Kidney (tissue), 14 donors: ENCODE measurements around the gene CHST7. TPM values are rescaled to one million over a fixed set of nuclear protein-coding genes. Genes with fewer than 3 reads are reported as not detected.

ENCODE experiments used
- DNase-seq, 5 donors: peaks; one replicate each; pipeline ENCODE4 v3.0.0-alpha.2; 2013 to 2020
- FAIRE-seq: peaks from 2 replicates; lab custom pipeline; 2012; peaks lifted over from hg19 to GRCh38; lab: Jason Lieb, UNC
- H3K27ac ChIP-seq, 2 donors: one replicate each; pipeline ENCODE4 v1.7.0; 2013; ENCODE audit warnings: low read depth in 2 of 2, low read length in 2 of 2, inconsistent platforms in 1 of 2
- H3K27me3 ChIP-seq: one replicate; pipeline ENCODE4 v1.7.1; 2013; ENCODE audit warnings: low read length, inconsistent platforms; ENCODE audit not compliant: control insufficient read depth, insufficient read depth
- H3K36me3 ChIP-seq, 3 donors: one replicate each; pipeline versions ENCODE4 v1.7.0 to v1.7.1; 2013; ENCODE audit warnings: low read length in 3 of 3, control low read depth in 1 of 3, inconsistent platforms in 1 of 3; ENCODE audit not compliant: insufficient read depth in 3 of 3, control insufficient read depth in 2 of 3
- H3K4me1 ChIP-seq, 3 donors: one replicate each; pipeline versions ENCODE4 v1.7.0 to v1.7.1; 2013; ENCODE audit warnings: low read length in 3 of 3, inconsistent platforms in 1 of 3, low read depth in 1 of 3; ENCODE audit not compliant: control insufficient read depth in 2 of 3, insufficient read depth in 2 of 3
- H3K4me3 ChIP-seq, 3 donors: one replicate each; pipeline versions ENCODE4 v1.7.0 to v1.8.1; 2013; ENCODE audit warnings: low read length in 3 of 3, control low read depth in 1 of 3, inconsistent platforms in 1 of 3
- H3K9ac ChIP-seq, 3 donors: one replicate each; pipeline versions ENCODE4 v1.7.0 to v1.7.1; 2013; ENCODE audit warnings: low read length in 3 of 3, control low read depth in 1 of 3, inconsistent platforms in 1 of 3
- H3K9me3 ChIP-seq, 3 donors: one replicate each; pipeline versions ENCODE4 v1.7.0 to v1.7.1; 2013; ENCODE audit warnings: low read length in 3 of 3, control low read depth in 1 of 3, inconsistent platforms in 1 of 3; ENCODE audit not compliant: control insufficient read depth in 2 of 3, insufficient read depth in 1 of 3
- intact Hi-C: fragments of 100-400 bp; cut with DNase I; formaldehyde crosslinking; loops from one replicate; pipeline ENCODE4 v1.11.1; 2022
- polyA plus RNA-seq: library from polyadenylated mRNA; stranded (reverse); fragments of 350-450 nt; fragmentation: Illumina TruSeq; extraction: RNeasy Lipid Tissue Mini Kit (QIAGEN cat#74804); gene quantifications from one replicate; pipeline ENCODE4 v1.2.3, GENCODE V29; 2014; ENCODE audit warnings: low read depth, low replicate concordance; ENCODE audit not compliant: insufficient read depth
- total RNA-seq: library from RNA; stranded (reverse); fragmentation: NEBNext Ultra II Directional; extraction: Animal tissue kit (Norgen Biotek cat#: 25700); gene quantifications from one replicate; pipeline ENCODE4 v1.2.1, GENCODE V29; 2021
- TF ChIP-seq, protein P1 (sequence below): IDR thresholded peaks from 3 replicates; pipeline ENCODE4 v1.5.1; 2012; ENCODE audit warnings: mild to moderate bottlenecking, moderate library complexity, borderline replicate concordance; ENCODE audit not compliant: insufficient read depth; ENCODE audit errors: extremely low read depth
- donor health status: control.
- donor health status: control.
- donor health status: control.
- donor health status: control.
- donor health status: control.
- donor health status: DM: yes; HTN: yes; CAD: no.
- donor health status: Normal renal cell carcinoma (clear cell type).

CHST7 gene
- total and polyA plus RNA-seq, 2 donors from 2014 or later, result 2.0 to 9.0 TPM

GRCh38 chrX:46643636-46644035, 70.1 kb downstream of the CHST7 start:
- Histone ChIP-seq H3K27me3 (no peaks in the 10 kb centered on the region), H3K9me3 (no peaks in the 10 kb centered on the region), H3K4me1 (no peaks in the 10 kb centered on the region), H3K9ac (no peak overlapping the region), H3K27ac (no peak overlapping the region), H3K36me3 (no peaks in the 10 kb centered on the region), H3K4me3 (no peak overlapping the region)
- DNase-seq, result no peak
- no peak for FAIRE-seq
- intact Hi-C loops, result no loop called here
- TF ChIP-seq, protein P1, sequence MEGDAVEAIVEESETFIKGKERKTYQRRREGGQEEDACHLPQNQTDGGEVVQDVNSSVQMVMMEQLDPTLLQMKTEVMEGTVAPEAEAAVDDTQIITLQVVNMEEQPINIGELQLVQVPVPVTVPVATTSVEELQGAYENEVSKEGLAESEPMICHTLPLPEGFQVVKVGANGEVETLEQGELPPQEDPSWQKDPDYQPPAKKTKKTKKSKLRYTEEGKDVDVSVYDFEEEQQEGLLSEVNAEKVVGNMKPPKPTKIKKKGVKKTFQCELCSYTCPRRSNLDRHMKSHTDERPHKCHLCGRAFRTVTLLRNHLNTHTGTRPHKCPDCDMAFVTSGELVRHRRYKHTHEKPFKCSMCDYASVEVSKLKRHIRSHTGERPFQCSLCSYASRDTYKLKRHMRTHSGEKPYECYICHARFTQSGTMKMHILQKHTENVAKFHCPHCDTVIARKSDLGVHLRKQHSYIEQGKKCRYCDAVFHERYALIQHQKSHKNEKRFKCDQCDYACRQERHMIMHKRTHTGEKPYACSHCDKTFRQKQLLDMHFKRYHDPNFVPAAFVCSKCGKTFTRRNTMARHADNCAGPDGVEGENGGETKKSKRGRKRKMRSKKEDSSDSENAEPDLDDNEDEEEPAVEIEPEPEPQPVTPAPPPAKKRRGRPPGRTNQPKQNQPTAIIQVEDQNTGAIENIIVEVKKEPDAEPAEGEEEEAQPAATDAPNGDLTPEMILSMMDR, result no peak

- FAIRE-seq (no peak), DNase-seq (no peak)
- no peaks in the 10 kb centered on the region for H3K27me3 ChIP-seq
- H3K27ac ChIP-seq, result no peak overlapping the region
- TF ChIP-seq, protein P1, result no peak
- intact Hi-C loops, result no loop called here
- no peaks in the 10 kb centered on the region for H3K36me3 ChIP-seq
- no peaks in the 10 kb centered on the region for H3K9me3 ChIP-seq
- no peak overlapping the region for H3K9ac ChIP-seq
- no peak overlapping the region for H3K4me3 ChIP-seq
- no peaks in the 10 kb centered on the region for H3K4me1 ChIP-seq
Measured at GRCh38 chrX:46645614-46646013, 72.0 kb downstream of the CHST7 start.

GRCh38 chrX:46647251-46647650, 73.7 kb downstream of the CHST7 start:
- Histone ChIP-seq H3K4me1 (no peaks in the 10 kb centered on the region), H3K27me3 (no peaks in the 10 kb centered on the region), H3K27ac (no peak overlapping the region), H3K4me3 (no peak overlapping the region), H3K9ac (no peak overlapping the region), H3K36me3 (no peaks in the 10 kb centered on the region), H3K9me3 (no peaks in the 10 kb centered on the region)
- no peak for DNase-seq
- intact Hi-C loops, result no loop called here
- TF ChIP-seq, protein P1, result no peak
- FAIRE-seq, result no peak

Other genes starting within 250 kb of the CHST7 start
- 6.3 TPM for gene ZNF674, start 28.3 kb upstream of the CHST7 start, total RNA-seq
- gene ZNF674, start 28.3 kb upstream of the CHST7 start, polyA plus RNA-seq, result 1.4 TPM
- 16.1 TPM for gene SLC9A7, start 185.4 kb downstream of the CHST7 start, total RNA-seq
- 2.4 TPM for gene SLC9A7, start 185.4 kb downstream of the CHST7 start, polyA plus RNA-seq